HG02943 (cell line): Measurements from ENCODE around the gene CCDC12.
"Not testable (repeated sequence)": the region's sequence is repeated elsewhere in the genome, so short reads cannot be mapped to it uniquely, and the experiment has no call there.

Experiments used
- ATAC-seq: cut with Tn5 transposase; IDR thresholded peaks from one replicate; pipeline ENCODE4 v1.9.1; 2021; ENCODE audit warnings: mild to moderate bottlenecking, low read depth, moderate library complexity; ENCODE audit not compliant: unreplicated experiment

The CCDC12 gene

GRCh38 chr3:46927718-46928073 is 48.8 kb downstream of the CCDC12 start:
- peak; percentile 5 for ATAC-seq

DNA sequence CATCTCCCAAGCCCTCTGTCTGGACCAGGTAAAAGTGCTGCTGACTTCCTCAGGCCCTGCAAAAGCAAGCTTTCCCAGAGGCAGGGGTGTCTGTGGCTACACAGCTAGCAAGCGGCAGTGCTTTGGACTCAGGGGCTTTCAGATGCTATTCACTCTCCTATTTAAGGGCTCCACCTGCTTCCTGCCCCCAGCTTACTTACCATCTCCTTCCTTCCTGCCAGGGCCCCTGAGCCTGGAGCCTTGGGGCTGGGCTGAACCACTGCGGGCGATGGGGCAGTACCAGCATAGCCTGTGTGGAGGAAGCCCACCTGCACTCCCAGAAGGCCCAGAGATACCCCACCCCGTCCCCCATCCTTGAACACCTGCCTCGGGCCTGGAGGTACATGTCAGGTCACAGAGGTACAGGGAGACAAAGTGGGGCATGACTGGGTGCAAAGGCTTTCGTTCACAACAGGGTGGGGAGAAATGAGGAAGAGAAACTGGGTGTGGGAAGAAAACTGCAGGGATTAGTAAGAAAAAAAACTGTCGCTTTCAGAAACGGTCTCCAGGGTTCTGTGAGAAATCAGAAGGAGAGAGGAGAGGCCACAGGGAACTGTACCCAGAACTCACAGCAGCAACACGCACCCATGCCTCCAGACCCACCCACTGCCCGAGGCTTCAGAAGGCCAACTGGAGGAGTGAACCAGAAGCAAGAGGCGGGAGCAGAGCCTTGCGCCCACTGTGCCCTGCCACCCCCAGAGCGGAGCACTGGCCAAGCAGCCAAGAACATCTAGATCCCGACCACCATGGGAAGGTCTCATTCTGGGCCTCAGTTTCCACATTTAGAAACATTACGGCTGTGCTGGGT is 49.5 kb downstream of the CCDC12 start:
- peak; percentile 44 for ATAC-seq

DNA sequence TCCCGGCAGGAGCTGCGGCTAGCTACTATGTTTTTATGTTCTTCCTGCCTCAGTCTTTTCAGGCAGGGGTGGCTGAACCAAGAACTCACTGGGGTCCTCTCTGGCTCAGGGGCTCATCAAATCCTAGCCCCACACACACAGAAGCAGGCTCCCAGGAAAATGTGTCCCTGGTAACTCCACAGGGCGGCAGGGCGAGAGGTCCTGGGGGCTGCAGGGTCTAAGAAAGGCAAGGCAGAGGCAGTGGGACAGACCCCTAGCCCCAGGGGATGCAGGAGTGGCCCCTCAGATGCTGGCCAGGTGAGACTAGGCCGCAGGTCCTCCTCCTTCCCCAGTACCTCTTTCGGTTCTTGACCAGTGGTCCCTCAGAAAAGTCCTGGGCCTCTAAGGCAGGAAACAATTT is 50.1 kb downstream of the CCDC12 start:
- ATAC-seq, result no peak

- no peak for ATAC-seq
These were observed 50.5 kb downstream of the CCDC12 start for GRCh38 chr3:46926039-46926438.

DNA sequence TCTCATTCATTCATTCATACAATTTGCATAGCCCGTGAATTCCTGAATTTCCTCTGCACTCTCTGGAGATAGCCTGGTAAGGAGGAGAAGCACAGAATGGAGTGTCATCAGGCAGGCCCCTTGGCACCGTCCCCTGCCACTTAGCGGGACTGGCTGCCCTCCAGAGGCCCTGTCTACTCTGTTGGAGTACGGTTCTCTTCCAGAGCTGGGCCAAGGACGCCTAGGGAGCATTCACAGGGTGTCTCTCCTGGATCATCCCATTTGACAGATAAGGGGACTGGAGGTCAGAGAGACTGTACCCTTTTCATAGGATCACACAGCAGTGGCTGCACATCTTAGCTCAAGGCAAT is 51.0 kb downstream of the CCDC12 start:
- ATAC-seq, result no peak

- no peak for ATAC-seq
These were observed 51.5 kb downstream of the CCDC12 start for GRCh38 chr3:46924921-46925584.

DNA sequence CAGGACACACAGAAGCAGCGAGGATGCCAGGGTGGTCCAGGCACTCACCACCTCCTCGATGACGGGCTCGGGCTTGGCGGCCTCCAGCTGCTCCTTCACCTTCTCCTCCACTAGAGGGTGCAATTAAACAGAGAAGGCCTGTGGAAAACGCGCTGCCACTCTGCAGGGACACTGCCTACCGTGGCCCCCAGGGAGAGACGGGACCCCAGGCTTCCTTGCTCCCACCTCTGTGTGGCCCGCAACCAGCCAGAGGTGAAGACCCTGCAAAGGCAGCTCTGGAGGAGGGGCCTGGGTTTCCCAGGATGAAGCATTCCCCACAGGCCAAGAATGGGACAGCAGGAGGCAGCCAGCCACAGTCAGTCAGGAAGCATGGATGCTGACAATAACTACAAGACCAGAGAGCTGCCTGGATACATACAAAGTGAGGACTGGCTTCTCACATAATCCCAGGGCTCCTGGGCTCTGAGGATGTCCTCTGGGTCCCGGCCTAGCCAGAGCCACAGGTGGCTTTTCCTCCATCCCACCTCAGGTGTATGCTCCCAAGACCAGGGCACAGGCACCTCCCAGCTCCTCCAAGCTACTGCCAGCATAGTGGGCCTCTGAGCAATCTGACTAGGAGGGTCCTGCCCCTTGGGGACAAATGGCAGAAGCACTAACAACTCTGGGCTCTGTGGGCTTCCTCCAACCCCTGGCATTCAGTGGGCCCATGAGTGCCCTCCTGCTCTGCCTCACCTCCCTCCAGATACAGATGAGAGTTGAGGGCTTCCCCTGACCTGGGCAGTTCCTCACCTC is 52.8 kb downstream of the CCDC12 start:
- no peak for ATAC-seq

DNA sequence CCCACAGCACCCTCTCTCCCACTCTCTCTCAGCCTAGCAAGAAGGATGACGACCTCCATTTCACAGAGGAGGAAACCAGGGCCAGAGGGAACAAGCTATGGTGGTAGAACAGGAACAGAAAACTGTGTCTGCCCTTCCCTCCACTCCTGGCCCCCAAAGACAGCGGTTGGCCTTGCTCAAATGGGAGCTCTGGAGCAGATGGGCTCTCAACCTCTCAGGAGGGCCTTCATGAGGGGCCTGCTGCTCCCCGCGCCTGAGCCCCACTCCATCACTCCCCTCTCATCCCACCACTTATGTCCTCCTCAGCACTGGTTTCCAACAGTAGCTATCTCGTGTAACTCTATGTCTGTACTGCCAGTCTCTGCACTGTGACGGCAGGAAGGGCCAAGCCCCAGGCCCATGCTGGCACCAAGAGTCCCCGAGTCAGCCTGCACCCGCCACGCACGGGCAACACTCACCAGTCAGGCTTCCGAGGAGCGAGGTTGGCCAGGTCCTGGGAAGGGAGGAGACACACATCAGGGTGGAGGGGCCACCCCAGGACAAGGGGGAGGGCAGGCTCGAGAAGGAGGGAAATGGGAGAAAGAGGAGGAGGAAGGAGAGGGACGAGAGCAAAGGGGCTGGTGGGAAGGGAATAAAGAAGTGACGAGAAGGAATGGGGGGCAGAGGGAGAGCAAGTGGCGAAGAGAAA is 53.5 kb downstream of the CCDC12 start:
- ATAC-seq, result no peak

DNA sequence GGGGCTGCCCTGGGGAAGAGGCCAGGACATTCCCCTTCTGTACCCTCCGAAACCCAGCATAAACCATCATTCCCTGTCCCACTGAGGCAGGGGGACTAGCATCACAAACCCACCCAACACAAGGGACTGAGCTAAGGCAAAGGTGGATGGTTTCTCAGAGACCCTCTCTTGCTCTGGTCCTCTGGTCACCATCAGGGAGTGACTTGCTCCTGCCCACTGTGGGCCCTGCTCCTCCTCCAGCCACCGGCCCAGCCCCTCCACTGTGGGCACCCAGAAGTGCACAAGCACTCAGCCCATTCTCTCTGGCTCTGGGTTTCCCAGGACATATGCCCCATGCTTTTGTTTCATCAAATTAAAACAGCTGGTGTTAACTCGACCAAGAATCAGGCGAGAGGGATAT is 54.1 kb downstream of the CCDC12 start:
- no peak for ATAC-seq

DNA sequence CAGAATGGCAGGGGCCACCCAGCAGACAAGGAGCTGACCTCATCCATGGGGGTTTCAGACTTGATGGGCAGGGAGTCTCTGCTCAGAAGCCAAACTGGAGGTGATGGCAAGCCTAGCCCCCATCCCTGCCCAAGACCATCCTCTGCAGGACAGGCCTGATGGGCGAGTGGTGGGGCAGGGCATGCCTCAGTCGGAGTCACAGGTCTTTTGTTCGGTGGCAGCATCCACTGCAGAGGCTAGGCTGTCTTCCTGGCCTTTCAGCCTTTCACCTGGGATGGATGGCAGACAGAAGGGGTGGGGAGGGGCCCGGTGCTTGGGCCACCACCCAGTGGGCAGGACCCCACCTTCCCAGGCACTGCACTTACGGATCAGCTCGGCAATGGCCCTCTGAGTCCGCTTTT is 54.7 kb downstream of the CCDC12 start:
- ATAC-seq, result no peak

GRCh38 chr3:46921041-46921440 is 55.5 kb downstream of the CCDC12 start:
- no peak for ATAC-seq

- no peak for ATAC-seq
These were observed 57.9 kb downstream of the CCDC12 start for GRCh38 chr3:46918634-46919033.

DNA sequence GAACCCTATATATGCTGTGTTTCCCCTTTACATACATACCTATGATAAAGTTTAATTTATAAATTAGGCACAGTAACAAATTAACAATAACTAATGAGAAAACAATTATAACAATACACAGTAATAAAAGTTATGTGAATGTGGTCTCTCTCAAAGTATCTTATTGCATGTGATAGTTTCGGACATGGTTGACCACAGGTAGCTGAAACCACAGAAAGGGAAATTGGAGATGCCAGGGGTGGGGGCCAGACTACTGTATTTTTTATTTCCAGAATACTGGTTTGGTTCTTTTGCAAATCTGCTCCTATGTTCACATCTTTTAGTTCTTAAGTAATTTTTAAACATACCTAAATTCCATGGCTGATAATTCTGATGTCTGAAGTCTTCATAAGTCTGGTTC is 58.3 kb downstream of the CCDC12 start:
- no peak for ATAC-seq

GRCh38 chr3:46917257-46917656 is 59.3 kb downstream of the CCDC12 start:
- ATAC-seq, result no peak

DNA sequence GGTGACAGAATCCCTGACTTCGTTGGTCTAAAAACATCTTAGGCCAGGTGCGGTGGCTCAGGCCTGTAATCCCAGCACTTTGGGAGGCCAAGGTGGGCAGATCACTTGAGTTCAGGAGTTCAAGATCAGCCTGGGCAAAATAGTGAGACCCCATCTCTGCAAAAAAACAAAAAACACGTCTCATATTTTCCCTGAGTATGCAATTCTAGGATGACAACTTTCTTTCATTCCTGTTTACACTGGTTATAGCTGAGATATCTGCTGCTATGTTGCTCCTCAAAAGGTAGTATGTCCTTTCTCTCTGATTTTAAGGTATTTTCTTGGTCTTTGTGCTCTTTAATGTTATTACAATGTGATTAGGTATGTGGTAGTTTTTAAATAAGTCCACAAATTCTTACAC is 59.7 kb downstream of the CCDC12 start:
- no peak for ATAC-seq

- no peak for ATAC-seq
These were observed 60.3 kb downstream of the CCDC12 start for GRCh38 chr3:46916278-46916677.

DNA sequence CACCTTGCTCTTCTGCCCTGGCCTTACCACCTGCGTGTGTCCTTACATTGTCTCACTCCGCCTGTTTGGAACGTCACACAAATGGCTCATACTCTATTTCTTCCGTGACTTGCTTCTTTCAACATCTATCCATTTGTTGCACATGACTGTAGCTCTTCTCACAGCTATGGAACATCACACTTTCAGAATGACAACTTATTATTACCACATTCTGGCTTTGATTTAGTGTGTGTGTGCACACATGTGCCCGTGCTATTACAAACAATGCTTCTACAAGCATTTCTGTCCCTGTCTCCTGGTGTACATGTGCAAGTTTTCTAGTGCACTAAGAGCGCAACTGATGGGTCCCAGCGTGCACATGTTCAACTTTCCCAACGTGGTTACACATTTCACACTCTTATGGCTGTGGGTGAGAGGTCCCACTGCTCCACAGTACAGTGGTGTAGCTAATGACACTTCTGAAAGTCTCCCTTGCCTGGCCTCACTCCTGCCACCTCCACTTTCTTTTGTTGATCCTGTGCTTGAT is 61.2 kb downstream of the CCDC12 start:
- no peak for ATAC-seq

DNA sequence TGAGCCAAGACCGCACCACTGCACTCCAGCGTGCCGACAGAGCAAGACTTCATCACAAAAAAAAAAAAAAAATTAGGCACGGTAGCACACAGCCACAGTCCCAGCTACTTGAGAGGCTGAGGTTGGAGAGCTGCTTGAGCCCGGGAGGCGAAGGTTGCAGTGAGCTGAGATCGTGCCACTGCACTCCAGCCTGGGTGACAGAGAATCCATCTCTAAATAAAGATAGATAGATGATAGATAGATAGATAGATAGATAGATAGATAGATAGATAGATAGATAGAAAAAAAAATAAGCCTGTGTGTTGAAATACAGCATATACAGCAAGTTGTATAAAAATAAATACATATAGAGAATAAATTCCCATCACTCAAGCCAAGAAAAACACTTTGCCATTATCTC is 61.7 kb downstream of the CCDC12 start:
- ATAC-seq, result no peak

GRCh38 chr3:46913644-46914043 is 62.9 kb downstream of the CCDC12 start:
- no peak for ATAC-seq

GRCh38 chr3:46912986-46913385 is 63.6 kb downstream of the CCDC12 start:
- no peak for ATAC-seq

DNA sequence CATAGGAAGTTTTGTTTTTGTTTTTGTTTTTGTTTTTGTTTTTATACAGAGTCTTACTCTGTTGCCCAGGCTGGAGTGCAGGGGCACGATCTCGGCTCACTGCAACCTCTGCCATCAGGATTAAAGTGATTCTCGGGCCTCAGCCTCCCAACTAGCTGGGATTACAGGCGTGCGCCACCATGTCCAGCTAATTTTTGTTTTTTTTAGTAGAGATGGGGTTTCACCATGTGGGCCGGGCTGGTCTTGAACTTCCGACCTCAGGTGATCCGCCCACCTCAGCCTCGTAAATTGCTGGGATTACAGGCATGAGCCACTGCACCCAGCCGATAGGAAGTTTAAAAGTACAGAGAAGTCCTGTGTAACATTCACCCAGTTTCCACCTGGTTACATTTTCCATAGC is 65.6 kb downstream of the CCDC12 start:
- not testable (repeated sequence) for ATAC-seq
